Measurements from ENCODE around the gene HIBADH. TPM values are rescaled to one million over a fixed set of nuclear protein-coding genes. Genes with fewer than 3 reads are reported as not detected.
"Not testable (repeated sequence)": the region's sequence is repeated elsewhere in the genome, so short reads cannot be mapped to it uniquely, and the experiment has no call there.

The HIBADH gene
- total RNA-seq, 1 experiment from 2014 or later = 33.7 TPM

GRCh38 chr7:27581906-27582305 is 80.8 kb downstream of the HIBADH start:
- H3K4me3 Mint-ChIP-seq (ENCODE audit: unreplicated experiment) = no peak overlapping the region
- no TSS peak for BruUV-seq (replicated peaks)
- no peak for TF ChIP-seq CTCF (IDR thresholded peaks at IDR 0.05; ENCODE audit: insufficient read depth in 1 of 2, low read depth in 1 of 2, low read length in 1 of 2, severe bottlenecking in 1 of 2, unreplicated experiment in 1 of 2)
- H3K36me3 ChIP-seq (ENCODE audit: control insufficient read depth, insufficient read depth, low read length) = no peaks in the 10 kb centered on the region
- ChIA-PET CTCF (interaction anchor here (1.3 kb wide), 1 partner anchor 24 kb away, joined by 4 read pairs; no protein-coding TSS in a partner anchor), POLR2A (no interaction called here)
- intact Hi-C loops (cut with micrococcal nuclease; ENCODE audit: unreplicated experiment) = loop anchor here (10.0 kb wide), 1 partner anchor 343 kb away; no protein-coding TSS in a partner anchor
- H3K36me3 Mint-ChIP-seq (ENCODE audit: insufficient read depth, unreplicated experiment) = no peaks in the 10 kb centered on the region
- H3K9me3 Mint-ChIP-seq (ENCODE audit: unreplicated experiment) = no peaks in the 10 kb centered on the region
- no peak overlapping the region for H3K4me3 ChIP-seq (ENCODE audit: low read depth, low read length)
- H3K27me3 ChIP-seq (replicated peaks; ENCODE audit: control insufficient read depth, insufficient read depth, low read length) = no peaks in the 10 kb centered on the region
- H3K4me1 Mint-ChIP-seq (ENCODE audit: low read depth, unreplicated experiment) = no peaks in the 10 kb centered on the region
- no peaks in the 10 kb centered on the region for H3K27me3 Mint-ChIP-seq (ENCODE audit: insufficient read depth, unreplicated experiment)
- no peaks in the 10 kb centered on the region for H3K4me1 ChIP-seq
- no peak overlapping the region for H3K27ac Mint-ChIP-seq (ENCODE audit: unreplicated experiment)
- H3K9me3 ChIP-seq = no peaks in the 10 kb centered on the region
- DNase-seq = no peak

- CTCF ChIA-PET = no interaction called here
- H3K4me3 Mint-ChIP-seq (ENCODE audit: unreplicated experiment) = no peak overlapping the region
These were observed 81.6 kb downstream of the HIBADH start for GRCh38 chr7:27581119-27581518.

DNA sequence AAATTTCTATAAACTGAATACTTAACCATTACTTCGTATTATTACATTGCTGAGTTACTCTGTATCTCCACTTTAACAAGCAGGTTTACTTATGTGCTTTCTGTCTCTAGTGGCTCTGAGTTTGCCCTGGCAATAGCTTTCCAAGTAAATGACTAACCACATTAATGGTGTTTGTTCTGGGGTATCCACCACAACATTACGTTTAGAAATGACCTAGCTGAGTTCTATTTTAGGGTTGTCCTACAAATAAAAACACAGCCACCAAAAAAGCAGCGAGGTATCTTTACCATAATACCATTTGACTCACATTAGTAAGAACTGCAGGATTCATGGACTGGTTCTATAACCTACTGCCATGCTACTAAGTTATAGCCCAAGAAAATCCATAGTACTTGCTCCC is 83.1 kb downstream of the HIBADH start:
- no peak overlapping the region for H3K4me3 ChIP-seq (ENCODE audit: low read depth, low read length)
- no peaks in the 10 kb centered on the region for H3K4me1 ChIP-seq
- H3K36me3 ChIP-seq (ENCODE audit: control insufficient read depth, insufficient read depth, low read length) = no peaks in the 10 kb centered on the region
- Mint-ChIP-seq H3K36me3 (ENCODE audit: insufficient read depth, unreplicated experiment) (no peaks in the 10 kb centered on the region), H3K27me3 (ENCODE audit: insufficient read depth, unreplicated experiment) (no peaks in the 10 kb centered on the region), H3K4me1 (ENCODE audit: low read depth, unreplicated experiment) (no peaks in the 10 kb centered on the region), H3K27ac (ENCODE audit: unreplicated experiment) (no peak overlapping the region), H3K4me3 (ENCODE audit: unreplicated experiment) (no peak overlapping the region), H3K9me3 (ENCODE audit: unreplicated experiment) (no peaks in the 10 kb centered on the region)
- no peak for DNase-seq
- no TSS peak for BruUV-seq (replicated peaks)
- CTCF ChIA-PET = interaction anchor here (0.6 kb wide), 1 partner anchor 344 kb away, joined by 3 read pairs; no protein-coding TSS in a partner anchor
- no peaks in the 10 kb centered on the region for H3K9me3 ChIP-seq
- intact Hi-C loops (cut with micrococcal nuclease; ENCODE audit: unreplicated experiment) = loop anchor here (10.0 kb wide), 1 partner anchor 145 kb away; no protein-coding TSS in a partner anchor
- no peak for TF ChIP-seq CTCF (IDR thresholded peaks at IDR 0.05; ENCODE audit: insufficient read depth in 1 of 2, low read depth in 1 of 2, low read length in 1 of 2, severe bottlenecking in 1 of 2, unreplicated experiment in 1 of 2)
- H3K27me3 ChIP-seq (replicated peaks; ENCODE audit: control insufficient read depth, insufficient read depth, low read length) = no peaks in the 10 kb centered on the region
- POLR2A ChIA-PET = no interaction called here

More at GRCh38 chr7:27581119-27581518, 81.6 kb downstream of the HIBADH start:
- no peaks in the 10 kb centered on the region for H3K36me3 ChIP-seq (ENCODE audit: control insufficient read depth, insufficient read depth, low read length)
- Mint-ChIP-seq H3K36me3 (ENCODE audit: insufficient read depth, unreplicated experiment) (no peaks in the 10 kb centered on the region), H3K27ac (ENCODE audit: unreplicated experiment) (no peak overlapping the region), H3K9me3 (ENCODE audit: unreplicated experiment) (no peaks in the 10 kb centered on the region), H3K27me3 (ENCODE audit: insufficient read depth, unreplicated experiment) (no peaks in the 10 kb centered on the region), H3K4me1 (ENCODE audit: low read depth, unreplicated experiment) (no peaks in the 10 kb centered on the region)
- no TSS peak for BruUV-seq (replicated peaks)
- H3K4me3 ChIP-seq (ENCODE audit: low read depth, low read length) = no peak overlapping the region
- TF ChIP-seq CTCF (IDR thresholded peaks at IDR 0.05; ENCODE audit: insufficient read depth in 1 of 2, low read depth in 1 of 2, low read length in 1 of 2, severe bottlenecking in 1 of 2, unreplicated experiment in 1 of 2) = no peak
- POLR2A ChIA-PET = no interaction called here
- H3K4me1 ChIP-seq = no peaks in the 10 kb centered on the region
- intact Hi-C loops (cut with micrococcal nuclease; ENCODE audit: unreplicated experiment) = loop anchor here (10.0 kb wide), 1 partner anchor 344 kb away; no protein-coding TSS in a partner anchor
- no peak for DNase-seq
- H3K27me3 ChIP-seq (replicated peaks; ENCODE audit: control insufficient read depth, insufficient read depth, low read length) = no peaks in the 10 kb centered on the region
- no peaks in the 10 kb centered on the region for H3K9me3 ChIP-seq

DNA sequence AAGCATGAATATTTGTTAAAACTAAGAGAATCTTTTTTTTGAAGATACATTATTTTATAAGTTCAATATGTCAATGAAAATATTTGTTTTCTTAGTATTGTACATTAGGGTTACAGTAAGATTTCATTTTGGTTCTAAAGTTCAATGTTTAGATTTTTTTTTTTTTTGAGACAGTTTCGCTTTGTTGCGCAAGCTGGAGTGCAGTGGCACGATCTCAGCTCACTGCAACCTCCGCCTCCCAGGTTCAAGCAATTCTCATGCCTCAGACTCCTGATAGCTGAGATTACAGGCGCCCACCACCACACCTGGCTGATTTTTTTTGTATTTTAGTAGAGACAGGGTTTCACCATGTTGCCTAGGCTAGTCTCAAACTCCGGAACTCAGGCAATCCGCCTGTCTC is 84.5 kb downstream of the HIBADH start:
- H3K9me3 Mint-ChIP-seq (ENCODE audit: unreplicated experiment); H3K27ac Mint-ChIP-seq (ENCODE audit: unreplicated experiment); POLR2A ChIA-PET; H3K4me3 ChIP-seq (ENCODE audit: low read depth, low read length); BruUV-seq (replicated peaks); H3K27me3 Mint-ChIP-seq (ENCODE audit: insufficient read depth, unreplicated experiment); H3K9me3 ChIP-seq; H3K36me3 ChIP-seq (ENCODE audit: control insufficient read depth, insufficient read depth, low read length); H3K4me1 ChIP-seq; H3K27me3 ChIP-seq (replicated peaks; ENCODE audit: control insufficient read depth, insufficient read depth, low read length); H3K36me3 Mint-ChIP-seq (ENCODE audit: insufficient read depth, unreplicated experiment); H3K4me1 Mint-ChIP-seq (ENCODE audit: low read depth, unreplicated experiment); H3K4me3 Mint-ChIP-seq (ENCODE audit: unreplicated experiment): not testable (repeated sequence)
- CTCF ChIA-PET = interaction anchor here (0.6 to 1.0 kb wide), 3 partner anchors 155 to 393 kb away, joined by 3 to 4 read pairs (median 3); partner anchors contain the start of gene HOXA11
- intact Hi-C loops (cut with micrococcal nuclease; ENCODE audit: unreplicated experiment) = loop anchor here (10.0 kb wide), 1 partner anchor 143 kb away; no protein-coding TSS in a partner anchor
- DNase-seq = peak in 1 of 2 experiments; percentile 15
